ENCODE results near the gene LARP6.
"Not testable (repeated sequence)": the region's sequence is repeated elsewhere in the genome, so short reads cannot be mapped to it uniquely, and the experiment has no call there.

LARP6 gene

DNA sequence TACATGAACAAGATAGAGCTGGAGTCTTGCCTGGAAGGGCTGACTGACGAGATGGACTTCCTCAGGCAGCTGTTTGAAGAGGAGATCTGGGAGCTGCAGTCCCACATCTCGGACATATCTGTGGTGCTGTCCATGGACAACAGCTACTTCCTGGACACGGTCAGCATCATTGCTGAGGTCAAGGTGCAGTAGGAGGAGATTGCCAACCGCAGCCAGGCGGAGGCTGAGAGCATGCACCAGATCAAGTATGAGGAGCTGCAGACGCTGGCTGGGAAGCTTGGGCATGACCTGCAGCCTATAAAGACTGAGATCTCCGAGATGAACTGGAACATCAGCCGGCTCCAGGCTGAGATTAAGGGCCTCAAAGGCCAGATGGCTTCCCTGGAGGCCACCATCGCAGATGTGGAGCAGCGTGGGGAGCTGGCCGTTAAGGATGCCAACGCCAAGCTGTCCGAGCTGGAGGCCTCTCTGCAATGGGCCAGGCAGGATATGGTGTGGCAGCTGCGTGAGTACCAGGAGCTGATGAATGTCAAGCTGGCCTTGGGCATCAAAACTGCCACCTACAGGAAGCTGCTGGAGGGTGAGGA, 5.5 kb upstream of the LARP6 start:
- Histone ChIP-seq H3K36me3 (ENCODE audit: control insufficient read depth, insufficient read depth, low read length) (no peaks in the 10 kb centered on the region), H3K27me3 (replicated peaks; ENCODE audit: control insufficient read depth, insufficient read depth, low read length, poor library complexity, severe bottlenecking) (peaks cover 9% of the 10 kb centered on the region), H3K4me1 (ENCODE audit: control insufficient read depth, insufficient read depth, low read length, poor library complexity, severe bottlenecking) (peaks cover under 1% of the 10 kb centered on the region), H3K27ac (ENCODE audit: insufficient read depth, low read length, poor library complexity, severe bottlenecking) (no peak overlapping the region), H3K4me3 (ENCODE audit: insufficient read depth, low read depth, low read length, poor library complexity, severe bottlenecking) (no peak overlapping the region), H3K9me3 (ENCODE audit: control insufficient read depth, low read length) (no peaks in the 10 kb centered on the region)
- DNase-seq, result no peak

GRCh38 chr15:70858614-70859321, 4.8 kb upstream of the LARP6 start:
- H3K9me3 ChIP-seq (ENCODE audit: control insufficient read depth, low read length); H3K27me3 ChIP-seq (replicated peaks; ENCODE audit: control insufficient read depth, insufficient read depth, low read length, poor library complexity, severe bottlenecking); DNase-seq; H3K36me3 ChIP-seq (ENCODE audit: control insufficient read depth, insufficient read depth, low read length); H3K4me3 ChIP-seq (ENCODE audit: insufficient read depth, low read depth, low read length, poor library complexity, severe bottlenecking); H3K27ac ChIP-seq (ENCODE audit: insufficient read depth, low read length, poor library complexity, severe bottlenecking); H3K4me1 ChIP-seq (ENCODE audit: control insufficient read depth, insufficient read depth, low read length, poor library complexity, severe bottlenecking): not testable (repeated sequence)

GRCh38 chr15:70857562-70858285, 3.8 kb upstream of the LARP6 start:
- Histone ChIP-seq H3K4me3 (ENCODE audit: insufficient read depth, low read depth, low read length, poor library complexity, severe bottlenecking) (no peak overlapping the region), H3K27me3 (replicated peaks; ENCODE audit: control insufficient read depth, insufficient read depth, low read length, poor library complexity, severe bottlenecking) (peaks cover 17% of the 10 kb centered on the region), H3K4me1 (ENCODE audit: control insufficient read depth, insufficient read depth, low read length, poor library complexity, severe bottlenecking) (peaks cover 2% of the 10 kb centered on the region), H3K27ac (ENCODE audit: insufficient read depth, low read length, poor library complexity, severe bottlenecking) (no peak overlapping the region), H3K9me3 (ENCODE audit: control insufficient read depth, low read length) (no peaks in the 10 kb centered on the region), H3K36me3 (ENCODE audit: control insufficient read depth, insufficient read depth, low read length) (no peaks in the 10 kb centered on the region)
- no peak for DNase-seq

GRCh38 chr15:70856884-70857561, 3.1 kb upstream of the LARP6 start:
- H3K9me3 ChIP-seq (ENCODE audit: control insufficient read depth, low read length), result no peaks in the 10 kb centered on the region
- H3K27me3 ChIP-seq (replicated peaks; ENCODE audit: control insufficient read depth, insufficient read depth, low read length, poor library complexity, severe bottlenecking), result peaks cover 19% of the 10 kb centered on the region
- no peak overlapping the region for H3K4me3 ChIP-seq (ENCODE audit: insufficient read depth, low read depth, low read length, poor library complexity, severe bottlenecking)
- no peak overlapping the region for H3K27ac ChIP-seq (ENCODE audit: insufficient read depth, low read length, poor library complexity, severe bottlenecking)
- H3K4me1 ChIP-seq (ENCODE audit: control insufficient read depth, insufficient read depth, low read length, poor library complexity, severe bottlenecking), result peaks cover 2% of the 10 kb centered on the region
- DNase-seq, result no peak
- H3K36me3 ChIP-seq (ENCODE audit: control insufficient read depth, insufficient read depth, low read length), result no peaks in the 10 kb centered on the region

- Histone ChIP-seq H3K9me3 (ENCODE audit: control insufficient read depth, low read length) (no peaks in the 10 kb centered on the region), H3K4me3 (ENCODE audit: insufficient read depth, low read depth, low read length, poor library complexity, severe bottlenecking) (no peak overlapping the region), H3K36me3 (ENCODE audit: control insufficient read depth, insufficient read depth, low read length) (no peaks in the 10 kb centered on the region), H3K27ac (ENCODE audit: insufficient read depth, low read length, poor library complexity, severe bottlenecking) (no peak overlapping the region), H3K4me1 (ENCODE audit: control insufficient read depth, insufficient read depth, low read length, poor library complexity, severe bottlenecking) (peaks cover 2% of the 10 kb centered on the region), H3K27me3 (replicated peaks; ENCODE audit: control insufficient read depth, insufficient read depth, low read length, poor library complexity, severe bottlenecking) (peaks cover 19% of the 10 kb centered on the region)
- DNase-seq, result no peak
Measured at GRCh38 chr15:70856177-70856883, 2.4 kb upstream of the LARP6 start.

DNA sequence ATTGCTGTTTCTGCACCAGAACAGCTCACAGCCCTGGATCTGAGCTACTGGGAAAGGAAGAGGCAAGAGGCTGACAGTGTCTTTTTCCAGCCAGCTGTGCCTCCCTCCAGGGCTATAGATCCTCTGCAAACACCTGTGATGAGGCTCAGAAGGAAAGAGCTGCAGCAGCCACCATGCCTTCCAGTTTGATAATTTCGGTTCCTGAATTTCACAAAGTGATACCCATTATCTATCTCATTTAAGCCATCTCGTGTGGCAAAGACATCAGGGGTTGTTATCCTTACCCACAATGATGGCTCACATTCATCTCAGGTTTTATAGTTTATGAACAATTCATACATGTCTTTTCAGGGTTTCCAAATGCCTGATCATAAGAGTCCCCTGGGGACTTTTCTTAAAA, 1.8 kb upstream of the LARP6 start:
- Histone ChIP-seq H3K27me3 (replicated peaks; ENCODE audit: control insufficient read depth, insufficient read depth, low read length, poor library complexity, severe bottlenecking) (peaks cover 19% of the 10 kb centered on the region), H3K27ac (ENCODE audit: insufficient read depth, low read length, poor library complexity, severe bottlenecking) (no peak overlapping the region), H3K4me1 (ENCODE audit: control insufficient read depth, insufficient read depth, low read length, poor library complexity, severe bottlenecking) (peaks cover 2% of the 10 kb centered on the region), H3K36me3 (ENCODE audit: control insufficient read depth, insufficient read depth, low read length) (no peaks in the 10 kb centered on the region), H3K4me3 (ENCODE audit: insufficient read depth, low read depth, low read length, poor library complexity, severe bottlenecking) (no peak overlapping the region), H3K9me3 (ENCODE audit: control insufficient read depth, low read length) (no peaks in the 10 kb centered on the region)
- DNase-seq, result no peak

DNA sequence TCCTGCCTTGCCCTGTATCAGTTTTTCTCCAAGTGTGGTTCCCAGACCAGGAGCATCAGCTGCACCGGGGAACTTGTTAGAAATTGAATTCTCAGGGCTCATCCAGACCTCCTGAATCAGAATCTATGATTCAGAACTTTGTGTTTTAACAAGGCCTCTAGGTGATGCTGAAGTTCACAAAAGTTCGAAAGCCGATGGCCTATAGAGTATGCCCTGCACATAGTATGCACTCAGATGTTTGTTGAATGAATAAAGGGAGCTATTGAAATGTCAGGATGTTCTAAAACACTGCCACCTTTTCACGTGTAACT, 664 bp upstream of the LARP6 start:
- no peak for DNase-seq
- H3K4me1 ChIP-seq (ENCODE audit: control insufficient read depth, insufficient read depth, low read length, poor library complexity, severe bottlenecking), result peaks cover 2% of the 10 kb centered on the region
- no peaks in the 10 kb centered on the region for H3K9me3 ChIP-seq (ENCODE audit: control insufficient read depth, low read length)
- no peak overlapping the region for H3K4me3 ChIP-seq (ENCODE audit: insufficient read depth, low read depth, low read length, poor library complexity, severe bottlenecking)
- H3K27ac ChIP-seq (ENCODE audit: insufficient read depth, low read length, poor library complexity, severe bottlenecking), result no peak overlapping the region
- peaks cover 19% of the 10 kb centered on the region for H3K27me3 ChIP-seq (replicated peaks; ENCODE audit: control insufficient read depth, insufficient read depth, low read length, poor library complexity, severe bottlenecking)
- H3K36me3 ChIP-seq (ENCODE audit: control insufficient read depth, insufficient read depth, low read length), result no peaks in the 10 kb centered on the region

- H3K27me3 ChIP-seq (replicated peaks; ENCODE audit: control insufficient read depth, insufficient read depth, low read length, poor library complexity, severe bottlenecking), result peaks cover 19% of the 10 kb centered on the region
- no peaks in the 10 kb centered on the region for H3K9me3 ChIP-seq (ENCODE audit: control insufficient read depth, low read length)
- peak overlapping the region; percentile 25 for H3K4me3 ChIP-seq (ENCODE audit: insufficient read depth, low read depth, low read length, poor library complexity, severe bottlenecking)
- no peak overlapping the region for H3K27ac ChIP-seq (ENCODE audit: insufficient read depth, low read length, poor library complexity, severe bottlenecking)
- DNase-seq, result no peak
- H3K4me1 ChIP-seq (ENCODE audit: control insufficient read depth, insufficient read depth, low read length, poor library complexity, severe bottlenecking), result peaks cover 2% of the 10 kb centered on the region
- no peaks in the 10 kb centered on the region for H3K36me3 ChIP-seq (ENCODE audit: control insufficient read depth, insufficient read depth, low read length)
Measured at GRCh38 chr15:70853318-70853972, 512 bp downstream of the LARP6 start.

DNA sequence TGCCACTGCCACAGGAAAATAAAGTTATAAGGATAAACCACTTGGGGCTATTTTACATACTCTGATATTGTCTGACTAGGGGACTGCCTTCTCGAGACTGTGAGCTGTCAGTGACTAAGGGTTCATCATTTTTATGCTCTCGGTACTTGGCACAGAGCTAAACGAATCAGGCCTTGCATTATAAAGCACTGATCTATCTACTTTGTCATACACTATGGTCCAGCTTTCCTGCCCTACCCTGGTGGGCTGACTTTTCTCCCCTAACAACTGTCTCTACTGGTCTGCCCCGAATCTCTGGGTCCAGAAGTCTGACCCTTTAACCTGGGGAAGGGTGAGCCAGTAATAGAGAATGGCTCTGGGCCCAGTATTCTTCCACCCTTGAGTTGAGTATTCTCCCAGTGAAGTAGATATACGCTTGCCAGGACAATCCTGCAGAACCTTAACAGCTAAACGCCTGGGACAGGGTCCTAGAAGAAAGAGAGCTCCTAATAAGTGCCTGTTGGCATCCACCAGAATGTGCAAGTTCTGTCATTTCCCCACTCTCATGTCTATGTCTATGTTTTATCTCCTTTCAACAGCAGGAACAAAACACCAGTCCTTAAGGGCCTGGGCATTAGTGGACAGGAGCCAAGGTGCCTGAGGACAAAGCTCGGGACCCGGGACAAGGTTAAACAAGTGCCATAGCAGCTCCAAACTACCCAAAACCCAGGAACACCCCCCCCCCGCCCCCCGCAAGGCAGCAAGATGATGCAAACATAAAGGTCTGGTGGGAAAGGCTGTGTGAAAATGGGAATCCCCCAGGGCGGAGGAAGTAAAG, 1.2 kb downstream of the LARP6 start:
- Histone ChIP-seq H3K9me3 (ENCODE audit: control insufficient read depth, low read length) (no peaks in the 10 kb centered on the region), H3K27me3 (replicated peaks; ENCODE audit: control insufficient read depth, insufficient read depth, low read length, poor library complexity, severe bottlenecking) (peaks cover 19% of the 10 kb centered on the region), H3K4me1 (ENCODE audit: control insufficient read depth, insufficient read depth, low read length, poor library complexity, severe bottlenecking) (peaks cover 2% of the 10 kb centered on the region), H3K4me3 (ENCODE audit: insufficient read depth, low read depth, low read length, poor library complexity, severe bottlenecking) (no peak overlapping the region), H3K27ac (ENCODE audit: insufficient read depth, low read length, poor library complexity, severe bottlenecking) (no peak overlapping the region), H3K36me3 (ENCODE audit: control insufficient read depth, insufficient read depth, low read length) (no peaks in the 10 kb centered on the region)
- DNase-seq, result no peak

Data from effector memory CD4-positive, alpha-beta T cell (primary cell).